Heart left ventricle (tissue), 16 donors: ENCODE results near the gene MINK1. TPM values are rescaled to one million over a fixed set of nuclear protein-coding genes. Genes with fewer than 3 reads are reported as not detected.

Source experiments
- ATAC-seq, 4 donors: fragments of 200-7000 bp; cut with Tn5 transposase; one replicate each; pipeline ENCODE4 v1.9.1; 2020 to 2022; ENCODE audit warnings: moderate library complexity in 4 of 4, mild to moderate bottlenecking in 3 of 4, moderate number of reproducible peaks in 1 of 4
- DNase-seq, 5 donors: peaks; one replicate each; pipeline ENCODE4 v3.0.0-alpha.2; 2020
- H3K27ac ChIP-seq, 12 donors: fragments of 200-600 bp; sonication (generic) in 4 of 12; one replicate each; pipeline versions ENCODE4 v1.5.0 to v1.8.0; 2016 to 2022; ENCODE audit warnings: mild to moderate bottlenecking in 2 of 12
- H3K27me3 ChIP-seq, 9 donors: fragments of 200-600 bp; sonication (generic) in 2 of 9; one replicate each; pipeline versions ENCODE4 v1.5.1 to v1.8.0; 2016 to 2022; ENCODE audit warnings: mild to moderate bottlenecking in 3 of 9
- H3K36me3 ChIP-seq, 9 donors: fragments of 200-600 bp; sonication (generic) in 2 of 9; one replicate each; pipeline versions ENCODE4 v1.5.0 to v1.8.0; 2018 to 2022; ENCODE audit warnings: mild to moderate bottlenecking in 2 of 9
- H3K4me1 ChIP-seq, 12 donors: fragments of 200-600 bp; sonication (generic) in 4 of 12; one replicate each; pipeline versions ENCODE4 v1.5.0 to v1.8.0; 2016 to 2022; ENCODE audit warnings: mild to moderate bottlenecking in 3 of 12
- H3K4me3 ChIP-seq, 12 donors: fragments of 200-600 bp; sonication (generic) in 4 of 12; one replicate each; pipeline versions ENCODE4 v1.5.0 to v1.8.0; 2017 to 2022; ENCODE audit warnings: mild to moderate bottlenecking in 9 of 12, moderate library complexity in 4 of 12
- H3K9me3 ChIP-seq, 12 donors: fragments of 200-600 bp; sonication (generic) in 4 of 12; one replicate each; pipeline versions ENCODE4 v1.5.0 to v1.8.0; 2016 to 2022; ENCODE audit warnings: mild to moderate bottlenecking in 1 of 12
- CTCF ChIP-seq, 12 donors: fragments of 200-600 bp; sonication (generic) in 4 of 12; IDR thresholded peaks; one replicate each; pipeline versions ENCODE4 v1.5.0 to v1.8.0; 2018 to 2022; ENCODE audit warnings: antibody characterized with exemption in 12 of 12, mild to moderate bottlenecking in 5 of 12
- POLR2A ChIP-seq, 2 donors: fragments of 450-650 bp; IDR thresholded peaks; one replicate each; pipeline ENCODE4 v1.6.1; 2017; ENCODE audit warnings: antibody characterized with exemption in 2 of 2, mild to moderate bottlenecking in 2 of 2, moderate library complexity in 2 of 2
- WGBS, 4 donors: extraction: QIAGEN DNeasy Blood & Tissue Kit in 2 of 4; methylation state at CpG; one replicate each; pipeline versions ENCODE4 v1.1.5 to v1.1.7; 2013 to 2018; 5-methylcytosine and 5-hydroxymethylcytosine counted together
- intact Hi-C, 10 donors: fragments of 100-400 bp; cut with DNase I; formaldehyde crosslinking; loops; one replicate each; pipeline versions ENCODE4 v1.11.1 to v1.14.2; 2022
- polyA plus RNA-seq, 2 donors: library from polyadenylated mRNA; stranded (reverse); fragments of 200-250 nt; gene quantifications; one replicate each; pipeline ENCODE4 v1.2.3, GENCODE V29; 2013
- total RNA-seq, 9 donors: library from RNA; depleted of rRNA in 2 of 9; stranded (reverse); fragments of >200 nt in 2 of 9; fragmentation: NEBNext Ultra II Directional in 3 of 9; extraction: Animal tissue kit (Norgen Biotek cat#: 25700) in 3 of 9; gene quantifications; one replicate each; pipeline versions ENCODE4 v1.1.0 to v1.2.4, GENCODE V29; 2016 to 2023
- donor health status: ischemic (EF 13 %, LVEDD 7.1; RV severe dilation, severe dysfunction).
- donor health status: healthy with polysubstance abuse.
- donor health status: DM: no; HTN: yes; CAD: no.
- donor health status: DM: no; HTN: no; CAD: no.
- donor health status: ischemic (EF 25% LVEDD 6.9; RV normal size, moderate dysfunction).
- donor health status: ischemic (EF 25% LVEDD 5.7; RV mildly dilated, moderate dysfunction).
- donor health status: healthy.
- donor health status: DM: yes; HTN: yes; CAD: no.
- donor health status: ischemic (EF 35%, LVEDD 5.7; RV mildly dilated, moderate dysfunction).
- donor health status: nonischemic (EF 11% LVEDD 7.7; RV severe dilation, severe dysfunction).
- donor health status: DM: yes; HTN: yes; CAD: no.
- donor health status: PGD.
- donor health status: ischemic (EF 29% LVEDD 5.4; RV normal size, mild dysfunction).
- donor health status: nonischemic (EF 23%, LVEDD 6.1; RV moderate dilation, normal function).

Gene MINK1
- total and polyA plus RNA-seq, 11 donors: 23.1 to 55.8 (median 33.0) TPM

- Histone ChIP-seq H3K9me3 (no peaks in the 10 kb centered on the region), H3K36me3 (peaks cover 0 to 61% (median 43%) of the 10 kb centered on the region in 9 donors), H3K27me3 (no peaks in the 10 kb centered on the region), H3K4me3 (no peak overlapping the region), H3K4me1 (peaks cover 0 to 26% (median 0%) of the 10 kb centered on the region in 12 donors), H3K27ac (no peak overlapping the region)
- ATAC-seq: peak; percentile 50 to 78 (median 66)
- intact Hi-C loops: loop anchor here in 8 of 10 donors (2.0 to 10.0 kb wide), 7 partner anchors 45 to 317 kb away; partner anchors contain the start of genes CXCL16 (in 2 of the 8), MED11 (in 2 of the 8), MINK1 (in 2 of the 8) and ZMYND15 (in 2 of the 8)
- TF ChIP-seq CTCF (IDR thresholded peaks at IDR 0.05) (peak; percentile 69 to 86 (median 76)), POLR2A (IDR thresholded peaks at IDR 0.05) (no peak)
- peak in 3 of 5 donors; percentile 43 to 76 (median 60) for DNase-seq
- WGBS, 4 donors: 37 to 47% (median 39%) methylated on average over 9 of the region's 9 CpGs
Measured at GRCh38 chr17:4881761-4882555, 48.8 kb downstream of the MINK1 start.

- no peaks in the 10 kb centered on the region for H3K27me3 ChIP-seq
- ATAC-seq (no peak), DNase-seq (peak in 1 of 5 donors; percentile 11)
- no peak for TF ChIP-seq CTCF (IDR thresholded peaks at IDR 0.05)
- no peaks in the 10 kb centered on the region for H3K9me3 ChIP-seq
- no peak overlapping the region for H3K4me3 ChIP-seq
- peaks cover 0 to 71% (median 54%) of the 10 kb centered on the region in 9 donors for H3K36me3 ChIP-seq
- H3K27ac ChIP-seq: no peak overlapping the region
- peaks cover 0 to 16% (median 0%) of the 10 kb centered on the region in 12 donors for H3K4me1 ChIP-seq
- WGBS, 4 donors: 95 to 100% (median 97%) methylated on average over 4 of the region's 4 CpGs
- intact Hi-C loops: loop anchor here in 7 of 10 donors (5.0 to 10.0 kb wide), 6 partner anchors 47 to 320 kb away; partner anchors contain the start of genes CXCL16 (in 2 of the 7), MED11 (in 2 of the 7), ZMYND15 (in 2 of the 7) and GGT6 (in 1 of the 7)
Measured at GRCh38 chr17:4884489-4884888, 51.3 kb downstream of the MINK1 start.

GRCh38 chr17:4886830-4887229 lies 53.7 kb downstream of the MINK1 start:
- peak in 2 of 5 donors; percentile 13 to 33 for DNase-seq
- H3K27me3 ChIP-seq: no peaks in the 10 kb centered on the region
- 90 to 96% (median 94%) methylated on average over 10 to 12 of the region's 12 CpGs for WGBS, 4 donors
- peaks cover 4 to 87% (median 71%) of the 10 kb centered on the region in 9 donors for H3K36me3 ChIP-seq
- H3K4me3 ChIP-seq: no peak overlapping the region
- no peak for ATAC-seq
- H3K27ac ChIP-seq: no peak overlapping the region
- TF ChIP-seq POLR2A (IDR thresholded peaks at IDR 0.05) (no peak), CTCF (IDR thresholded peaks at IDR 0.05) (no peak)
- H3K9me3 ChIP-seq: no peaks in the 10 kb centered on the region
- H3K4me1 ChIP-seq: peaks cover 0 to 5% (median 0%) of the 10 kb centered on the region in 12 donors
- intact Hi-C loops: loop anchor here in 9 of 10 donors (2.0 to 10.0 kb wide), 7 partner anchors 52 to 322 kb away; partner anchors contain the start of genes MED11 (in 6 of the 9), ARRB2 (in 2 of the 9), CXCL16 (in 2 of the 9) and ZMYND15 (in 2 of the 9)

GRCh38 chr17:4887581-4887980 lies 54.4 kb downstream of the MINK1 start:
- Histone ChIP-seq H3K27me3 (no peaks in the 10 kb centered on the region), H3K36me3 (peaks cover 4 to 87% (median 79%) of the 10 kb centered on the region in 9 donors), H3K27ac (no peak overlapping the region), H3K4me1 (no peaks in the 10 kb centered on the region), H3K9me3 (no peaks in the 10 kb centered on the region), H3K4me3 (no peak overlapping the region)
- 91 to 93% (median 92%) methylated on average over 18 of the region's 18 CpGs for WGBS, 4 donors
- intact Hi-C loops: loop anchor here in 9 of 10 donors (2.0 to 10.0 kb wide), 7 partner anchors 53 to 323 kb away; partner anchors contain the start of genes MED11 (in 6 of the 9), ARRB2 (in 2 of the 9), CXCL16 (in 2 of the 9) and ZMYND15 (in 2 of the 9)
- no peak for TF ChIP-seq POLR2A (IDR thresholded peaks at IDR 0.05)
- no peak for TF ChIP-seq CTCF (IDR thresholded peaks at IDR 0.05)
- DNase-seq: peak in 2 of 5 donors; percentile 19 to 42
- no peak for ATAC-seq
